ENCODE results near the gene TMC5.

DNA sequence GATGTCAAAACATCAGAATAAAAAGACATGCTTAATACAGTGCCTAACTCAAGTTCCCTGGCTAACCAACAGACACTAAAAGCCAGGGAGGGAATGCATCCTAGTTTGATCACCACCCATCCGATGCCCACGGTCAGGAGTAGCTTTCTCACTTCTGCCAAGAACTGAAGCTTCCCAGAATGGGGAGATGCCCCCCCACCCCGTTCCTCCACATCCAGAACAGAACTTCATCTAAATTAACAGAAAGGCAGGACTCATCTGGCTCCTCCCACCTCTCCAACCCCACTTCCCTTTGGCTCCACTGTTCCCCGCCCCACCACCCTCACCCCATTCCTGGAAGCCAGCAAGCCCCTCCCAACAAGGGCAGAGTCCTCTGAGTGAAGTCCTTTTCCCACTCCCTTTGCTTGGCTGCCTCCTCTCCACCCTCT, 70.5 kb downstream of the TMC5 start:
- no peak for TF ChIP-seq ZNF331 (CRISPR knock-in tag; IDR thresholded peaks at IDR 0.05; ENCODE audit: low read depth)
- no peak for TF ChIP-seq EZH2 (IDR thresholded peaks at IDR 0.05; ENCODE audit: low read depth, unreplicated experiment)
- TF ChIP-seq, protein P1, sequence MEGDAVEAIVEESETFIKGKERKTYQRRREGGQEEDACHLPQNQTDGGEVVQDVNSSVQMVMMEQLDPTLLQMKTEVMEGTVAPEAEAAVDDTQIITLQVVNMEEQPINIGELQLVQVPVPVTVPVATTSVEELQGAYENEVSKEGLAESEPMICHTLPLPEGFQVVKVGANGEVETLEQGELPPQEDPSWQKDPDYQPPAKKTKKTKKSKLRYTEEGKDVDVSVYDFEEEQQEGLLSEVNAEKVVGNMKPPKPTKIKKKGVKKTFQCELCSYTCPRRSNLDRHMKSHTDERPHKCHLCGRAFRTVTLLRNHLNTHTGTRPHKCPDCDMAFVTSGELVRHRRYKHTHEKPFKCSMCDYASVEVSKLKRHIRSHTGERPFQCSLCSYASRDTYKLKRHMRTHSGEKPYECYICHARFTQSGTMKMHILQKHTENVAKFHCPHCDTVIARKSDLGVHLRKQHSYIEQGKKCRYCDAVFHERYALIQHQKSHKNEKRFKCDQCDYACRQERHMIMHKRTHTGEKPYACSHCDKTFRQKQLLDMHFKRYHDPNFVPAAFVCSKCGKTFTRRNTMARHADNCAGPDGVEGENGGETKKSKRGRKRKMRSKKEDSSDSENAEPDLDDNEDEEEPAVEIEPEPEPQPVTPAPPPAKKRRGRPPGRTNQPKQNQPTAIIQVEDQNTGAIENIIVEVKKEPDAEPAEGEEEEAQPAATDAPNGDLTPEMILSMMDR (conservative IDR thresholded peaks at IDR 0.05; ENCODE audit: low read depth in 2 of 2) = no peak
- no peak for TF ChIP-seq STAT1 (IDR thresholded peaks at IDR 0.05; ENCODE audit: unreplicated experiment)
- TF ChIP-seq POLR2AphosphoS5 (IDR thresholded peaks at IDR 0.05; ENCODE audit: low read depth) = no peak
